CD14-positive monocyte (primary cell): ENCODE results near the gene MORN5. TPM values are rescaled to one million over a fixed set of nuclear protein-coding genes. Genes with fewer than 3 reads are reported as not detected.

Source experiments
- DNase-seq, 3 donors: peaks; one replicate each; pipeline ENCODE4 v3.0.0-alpha.2; 2011 to 2022
- H2AFZ ChIP-seq: 2 replicates; pipeline ENCODE4 v1.6.0; 2012; ENCODE audit warnings: mild to moderate bottlenecking, low read depth, low read length, inconsistent platforms; ENCODE audit not compliant: insufficient read depth, poor library complexity, severe bottlenecking
- H3K27ac ChIP-seq, 2 donors: 1 replicate in 1 of 2; 2 replicates in 1 of 2; pipeline ENCODE4 v1.5.1; 2012 to 2013; ENCODE audit warnings: low read length in 2 of 2, control low read depth in 1 of 2, inconsistent platforms in 1 of 2, low read depth in 1 of 2, mild to moderate bottlenecking in 1 of 2
- H3K27me3 ChIP-seq, 2 donors: one replicate each; pipeline versions ENCODE4 v1.6.0 to v1.6.1; 2011 to 2013; ENCODE audit warnings: low read length in 2 of 2; ENCODE audit not compliant: control insufficient read depth in 2 of 2, insufficient read depth in 2 of 2
- H3K36me3 ChIP-seq, 2 donors: replicated peaks in 1 of 2; 1 replicate in 1 of 2; 2 replicates in 1 of 2; pipeline versions ENCODE4 v1.5.1 to v1.6.1; 2012 to 2013; ENCODE audit warnings: low read length in 2 of 2, control low read depth in 1 of 2, inconsistent platforms in 1 of 2, mild to moderate bottlenecking in 1 of 2; ENCODE audit not compliant: insufficient read depth in 2 of 2, control insufficient read depth in 1 of 2
- H3K4me1 ChIP-seq, 2 donors: 1 replicate in 1 of 2; 2 replicates in 1 of 2; pipeline versions ENCODE4 v1.5.1 to v1.6.1; 2012 to 2013; ENCODE audit warnings: low read length in 2 of 2, control low read depth in 1 of 2, inconsistent platforms in 1 of 2, mild to moderate bottlenecking in 1 of 2, moderate library complexity in 1 of 2; ENCODE audit not compliant: insufficient read depth in 2 of 2, control insufficient read depth in 1 of 2
- H3K4me2 ChIP-seq: replicated peaks from 2 replicates; pipeline ENCODE3; 2012; ENCODE audit warnings: low read length, moderate library complexity, mild to moderate bottlenecking; ENCODE audit not compliant: poor library complexity, severe bottlenecking; ENCODE audit errors: extremely low read depth
- H3K4me3 ChIP-seq, 3 experiments: fragments of 200-600 bp in 1 of 3; sonication (generic) in 1 of 3; replicated peaks in 1 of 3; 1 replicate in 2 of 3; 2 replicates in 1 of 3; pipeline ENCODE4 v1.5.1; 2011 to 2013; ENCODE audit warnings: low read length in 3 of 3, mild to moderate bottlenecking in 3 of 3, control low read depth in 2 of 3, low read depth in 2 of 3, inconsistent platforms in 1 of 3, moderate library complexity in 1 of 3
- H3K79me2 ChIP-seq: 2 replicates; pipeline ENCODE4 v1.6.0; 2012; ENCODE audit warnings: mild to moderate bottlenecking, control low read depth, inconsistent platforms, low read length, moderate library complexity; ENCODE audit not compliant: insufficient read depth
- H3K9ac ChIP-seq: 2 replicates; pipeline ENCODE4 v1.6.0; 2017; ENCODE audit warnings: low read length, mild to moderate bottlenecking; ENCODE audit not compliant: insufficient read depth, poor library complexity, severe bottlenecking
- H3K9me3 ChIP-seq, 2 donors: replicated peaks in 1 of 2; 1 replicate in 1 of 2; 2 replicates in 1 of 2; pipeline versions ENCODE4 v1.5.1 to v1.6.1; 2012 to 2013; ENCODE audit warnings: low read length in 2 of 2, control low read depth in 1 of 2; ENCODE audit not compliant: control insufficient read depth in 1 of 2, insufficient read depth in 1 of 2
- H4K20me1 ChIP-seq: 2 replicates; pipeline ENCODE4 v1.6.0; 2012; ENCODE audit warnings: mild to moderate bottlenecking, low read length, control low read depth, moderate library complexity; ENCODE audit not compliant: insufficient read depth
- H3K27ac Mint-ChIP-seq, 7 donors: one replicate each; pipeline ENCODE4 v1.8.0; 2020; ENCODE audit warnings: mild to moderate bottlenecking in 7 of 7, mixed read lengths in 7 of 7, moderate library complexity in 6 of 7, inconsistent platforms in 2 of 7
- H3K27me3 Mint-ChIP-seq, 3 donors: one replicate each; pipeline ENCODE4 v1.8.0; 2021 to 2022; ENCODE audit warnings: low read depth in 3 of 3, mild to moderate bottlenecking in 3 of 3, mixed read lengths in 3 of 3, moderate library complexity in 3 of 3, inconsistent platforms in 1 of 3
- H3K36me3 Mint-ChIP-seq, 2 donors: one replicate each; pipeline ENCODE4 v1.8.0; 2020; ENCODE audit warnings: mixed read lengths in 2 of 2, inconsistent platforms in 1 of 2, mild to moderate bottlenecking in 1 of 2
- H3K4me1 Mint-ChIP-seq: one replicate; pipeline ENCODE4 v1.8.0; 2020; ENCODE audit warnings: mild to moderate bottlenecking, mixed read lengths
- H3K4me3 Mint-ChIP-seq, 2 donors: one replicate each; pipeline ENCODE4 v1.8.0; 2020; ENCODE audit warnings: mild to moderate bottlenecking in 2 of 2, mixed read lengths in 2 of 2, moderate library complexity in 1 of 2
- H3K9me3 Mint-ChIP-seq, 7 donors: one replicate each; pipeline ENCODE4 v1.8.0; 2020 to 2022; ENCODE audit warnings: mixed read lengths in 7 of 7, mild to moderate bottlenecking in 6 of 7, moderate library complexity in 6 of 7, inconsistent platforms in 2 of 7
- CTCF ChIP-seq: fragments of 200-600 bp; IDR thresholded peaks from one replicate; pipeline ENCODE4 v1.8.0; 2022; ENCODE audit warnings: antibody characterized with exemption, mild to moderate bottlenecking
- WGBS: methylation state at CpG from one replicate; pipeline ENCODE4 v1.1.5; 2013; ENCODE audit warnings: missing lambda C conversion rate; ENCODE audit not compliant: insufficient coverage; 5-methylcytosine and 5-hydroxymethylcytosine counted together
- intact Hi-C, 2 donors: fragments of 100-400 bp; cut with micrococcal nuclease; formaldehyde crosslinking; loops; one replicate each; pipeline versions ENCODE4 v1.15.0 to v1.15.1; 2023
- polyA plus RNA-seq, 3 donors: library from polyadenylated mRNA; depleted of rRNA in 1 of 3; unstranded in 2 of 3; stranded (reverse) in 1 of 3; fragments of 300-500 nt in 2 of 3; fragments of >200 nt in 1 of 3; fragmentation: Illumina TruSeq in 2 of 3; gene quantifications; 1 replicate in 2 of 3; 2 replicates in 1 of 3; pipeline ENCODE4 v1.2.3, GENCODE V29; 2012 to 2021

Gene MORN5
- polyA plus RNA-seq, 3 donors, result not detected

- Mint-ChIP-seq H3K27me3 (peaks cover 32 to 48% (median 42%) of the 10 kb centered on the region in 3 donors), H3K4me3 (peak overlapping the region in 1 of 2 donors; percentile 67), H3K27ac (no peak overlapping the region), H3K36me3 (no peaks in the 10 kb centered on the region), H3K4me1 (peaks cover 18% of the 10 kb centered on the region), H3K9me3 (peaks cover 0 to 16% (median 6%) of the 10 kb centered on the region in 7 donors)
- Histone ChIP-seq H3K79me2 (no peaks in the 10 kb centered on the region), H2AFZ (no peak overlapping the region), H3K27me3 (peaks cover 36 to 61% of the 10 kb centered on the region in 2 donors), H3K4me2 (no peak overlapping the region), H4K20me1 (no peaks in the 10 kb centered on the region), H3K36me3 (no peaks in the 10 kb centered on the region), H3K9me3 (peaks cover 0 to 13% of the 10 kb centered on the region in 2 donors), H3K4me3 (no peak overlapping the region), H3K27ac (no peak overlapping the region), H3K4me1 (peaks cover 0 to 6% of the 10 kb centered on the region in 2 donors), H3K9ac (no peak overlapping the region)
- no peak for DNase-seq
- 80% methylated on average over 1 of the region's 10 CpGs for WGBS
- TF ChIP-seq CTCF, result no peak
- intact Hi-C loops, result no loop called here
Observed at GRCh38 chr9:122227575-122227900, 67.8 kb downstream of the MORN5 start.

- H3K79me2 ChIP-seq, result no peaks in the 10 kb centered on the region
- peaks cover 0 to 6% of the 10 kb centered on the region in 2 donors for H3K4me1 ChIP-seq
- no peaks in the 10 kb centered on the region for H3K36me3 ChIP-seq
- peaks cover 36 to 56% of the 10 kb centered on the region in 2 donors for H3K27me3 ChIP-seq
- peak overlapping the region in 1 of 3 experiments; percentile 36 for H3K4me3 ChIP-seq
- peaks cover 0 to 13% of the 10 kb centered on the region in 2 donors for H3K9me3 ChIP-seq
- H2AFZ ChIP-seq, result no peak overlapping the region
- no peak for TF ChIP-seq CTCF
- Mint-ChIP-seq H3K9me3 (peaks cover 0 to 16% (median 5%) of the 10 kb centered on the region in 7 donors), H3K27ac (no peak overlapping the region), H3K36me3 (no peaks in the 10 kb centered on the region), H3K27me3 (peaks cover 27 to 47% (median 38%) of the 10 kb centered on the region in 3 donors), H3K4me1 (peaks cover 13% of the 10 kb centered on the region), H3K4me3 (peak overlapping the region; percentile 61 to 84)
- H3K4me2 ChIP-seq, result peak overlapping the region; percentile 56
- H3K27ac ChIP-seq, result no peak overlapping the region
- H4K20me1 ChIP-seq, result no peaks in the 10 kb centered on the region
- WGBS, result under 1% methylated on average over 32 of the region's 38 CpGs
- DNase-seq, result no peak
- no peak overlapping the region for H3K9ac ChIP-seq
- intact Hi-C loops, result no loop called here
Observed at GRCh38 chr9:122228191-122228567, 68.5 kb downstream of the MORN5 start.
